KMS-11 (cell line): ENCODE results near the gene MRPL45.

ENCODE experiments used
- H2AFZ ChIP-seq: fragments of 200-600 bp; sonication (generic); 2 replicates; pipeline ENCODE4 v1.6.1; 2016; ENCODE audit warnings: antibody characterized with exemption, mixed run types, low read depth
- H3K27ac ChIP-seq: fragments of 200-600 bp; sonication (generic); 2 replicates; pipeline ENCODE4 v1.6.1; 2016; ENCODE audit warnings: mild to moderate bottlenecking, mixed run types
- H3K27me3 ChIP-seq: fragments of 200-600 bp; sonication (generic); 2 replicates; pipeline ENCODE4 v1.6.1; 2017; ENCODE audit warnings: mild to moderate bottlenecking, low read depth, mixed run types, moderate library complexity; ENCODE audit not compliant: insufficient read depth
- H3K36me3 ChIP-seq: fragments of 200-600 bp; sonication (generic); 2 replicates; pipeline ENCODE4 v1.6.1; 2017; ENCODE audit warnings: mild to moderate bottlenecking, mixed run types; ENCODE audit not compliant: insufficient read depth
- H3K4me1 ChIP-seq: fragments of 200-600 bp; sonication (generic); 2 replicates; pipeline ENCODE4 v1.6.1; 2016; ENCODE audit warnings: mild to moderate bottlenecking, low read depth, mixed run types; ENCODE audit not compliant: poor library complexity, severe bottlenecking
- H3K4me2 ChIP-seq: fragments of 200-600 bp; sonication (generic); 2 replicates; pipeline ENCODE4 v1.7.0; 2016; ENCODE audit warnings: mild to moderate bottlenecking, mixed run types
- H3K4me3 ChIP-seq: fragments of 200-600 bp; sonication (generic); IDR thresholded peaks from 2 replicates; pipeline ENCODE4 v1.6.1; 2017; ENCODE audit warnings: low read depth, low read length, mixed read lengths; ENCODE audit not compliant: insufficient read depth
- H3K79me2 ChIP-seq: fragments of 200-600 bp; sonication (generic); 2 replicates; pipeline ENCODE4 v1.6.1; 2016; ENCODE audit warnings: low read depth, mixed run types; ENCODE audit not compliant: insufficient read depth
- H3K9ac ChIP-seq: fragments of 200-600 bp; sonication (generic); 2 replicates; pipeline ENCODE4 v1.6.1; 2016; ENCODE audit warnings: mild to moderate bottlenecking, mixed run types
- H4K20me1 ChIP-seq: fragments of 200-600 bp; sonication (generic); 2 replicates; pipeline ENCODE4 v1.6.1; 2016; ENCODE audit warnings: mild to moderate bottlenecking, mixed run types; ENCODE audit not compliant: insufficient read depth
- CTCF ChIP-seq: fragments of 200-600 bp; sonication (generic); conservative IDR thresholded peaks from 2 replicates; pipeline ENCODE4 v1.6.1; 2017; ENCODE audit warnings: low read depth, mild to moderate bottlenecking, antibody characterized with exemption, low read length, moderate library complexity, mixed read lengths

The MRPL45 gene

GRCh38 chr17:38355251-38355650 is 58.3 kb downstream of the MRPL45 start:
- Histone ChIP-seq H3K27ac (no peak overlapping the region), H2AFZ (no peak overlapping the region), H4K20me1 (no peaks in the 10 kb centered on the region), H3K4me3 (no peak overlapping the region), H3K79me2 (no peaks in the 10 kb centered on the region), H3K36me3 (no peaks in the 10 kb centered on the region), H3K4me2 (no peak overlapping the region), H3K4me1 (peaks cover 24% of the 10 kb centered on the region), H3K27me3 (no peaks in the 10 kb centered on the region), H3K9ac (no peak overlapping the region)
- no peak for TF ChIP-seq CTCF

- no peaks in the 10 kb centered on the region for H3K79me2 ChIP-seq
- H3K4me1 ChIP-seq, result peaks cover 19% of the 10 kb centered on the region
- no peaks in the 10 kb centered on the region for H3K36me3 ChIP-seq
- H4K20me1 ChIP-seq, result no peaks in the 10 kb centered on the region
- TF ChIP-seq CTCF, result no peak
- H3K4me2 ChIP-seq, result no peak overlapping the region
- H3K27me3 ChIP-seq, result no peaks in the 10 kb centered on the region
- no peak overlapping the region for H3K4me3 ChIP-seq
- H3K27ac ChIP-seq, result no peak overlapping the region
- H3K9ac ChIP-seq, result no peak overlapping the region
- H2AFZ ChIP-seq, result no peak overlapping the region
Observed at GRCh38 chr17:38357486-38358123, 60.6 kb downstream of the MRPL45 start.

- Histone ChIP-seq H3K79me2 (no peaks in the 10 kb centered on the region), H3K9ac (no peak overlapping the region), H3K4me1 (peaks cover 10% of the 10 kb centered on the region), H3K4me3 (no peak overlapping the region), H3K27ac (no peak overlapping the region), H3K27me3 (no peaks in the 10 kb centered on the region), H3K4me2 (no peak overlapping the region), H4K20me1 (no peaks in the 10 kb centered on the region), H3K36me3 (no peaks in the 10 kb centered on the region), H2AFZ (no peak overlapping the region)
- TF ChIP-seq CTCF, result no peak
Observed at GRCh38 chr17:38358586-38359513, 61.9 kb downstream of the MRPL45 start.

GRCh38 chr17:38361694-38362465 is 64.9 kb downstream of the MRPL45 start:
- Histone ChIP-seq H4K20me1 (no peaks in the 10 kb centered on the region), H3K36me3 (no peaks in the 10 kb centered on the region), H3K27me3 (no peaks in the 10 kb centered on the region), H3K79me2 (no peaks in the 10 kb centered on the region), H3K4me2 (no peak overlapping the region), H3K4me1 (no peaks in the 10 kb centered on the region), H3K4me3 (no peak overlapping the region), H2AFZ (no peak overlapping the region), H3K27ac (no peak overlapping the region), H3K9ac (no peak overlapping the region)
- TF ChIP-seq CTCF, result no peak
